SW 1271 (cell line): ENCODE results near the gene PCBP2.
"Not testable (repeated sequence)": the region's sequence is repeated elsewhere in the genome, so short reads cannot be mapped to it uniquely, and the experiment has no call there.

ENCODE experiments used
- DNase-seq, 2 experiments: peaks; one replicate each; lab custom pipeline; 2025; lab: John Stamatoyannopoulos, UW

PCBP2 gene

DNA sequence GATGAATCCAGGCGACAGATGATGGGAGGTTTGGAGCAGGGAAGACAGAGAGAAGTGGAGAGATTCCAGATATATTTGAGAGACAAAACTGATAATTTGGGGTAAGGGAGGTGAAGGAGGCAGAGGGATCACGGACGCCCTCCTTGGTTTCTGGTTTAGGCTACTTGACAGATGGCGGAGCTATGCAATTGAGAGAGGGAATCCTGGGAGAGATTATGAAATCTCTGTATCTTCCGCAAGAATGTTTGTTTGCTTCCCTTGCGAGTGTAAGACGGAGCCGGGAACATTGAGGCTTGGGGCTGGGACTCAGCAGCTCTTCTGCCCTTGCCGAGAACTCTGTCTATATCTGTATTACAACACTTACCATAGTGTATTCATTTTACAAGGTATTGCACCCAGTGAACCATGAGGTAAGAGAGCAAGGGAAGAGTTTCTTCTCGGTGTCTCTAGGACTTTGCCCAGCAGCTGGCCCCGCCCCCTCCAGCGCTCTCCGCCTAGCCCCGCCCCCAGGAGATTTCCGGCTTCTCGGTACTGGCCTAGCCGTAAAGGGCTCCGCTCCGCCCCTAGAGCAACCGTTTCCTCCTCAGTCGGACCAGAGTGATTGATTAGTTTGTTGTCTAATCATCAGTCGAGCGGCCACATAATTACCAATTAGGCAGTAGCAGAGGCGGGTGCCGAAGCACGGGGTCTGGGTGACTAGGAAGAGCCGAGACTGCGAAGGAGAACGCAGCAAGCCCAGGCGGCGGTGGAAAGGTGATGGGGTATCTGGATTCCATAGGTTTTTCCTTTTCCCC is 10.7 kb upstream of the PCBP2 start, which contains the start of gene PRR13:
Gene PRR13, plus strand, starts transcription at position 695 of the 794 bp plus-strand sequence. CDS start 981 bp downstream, outside the sequence.
- peak; percentile 98 to 99 for DNase-seq

DNA sequence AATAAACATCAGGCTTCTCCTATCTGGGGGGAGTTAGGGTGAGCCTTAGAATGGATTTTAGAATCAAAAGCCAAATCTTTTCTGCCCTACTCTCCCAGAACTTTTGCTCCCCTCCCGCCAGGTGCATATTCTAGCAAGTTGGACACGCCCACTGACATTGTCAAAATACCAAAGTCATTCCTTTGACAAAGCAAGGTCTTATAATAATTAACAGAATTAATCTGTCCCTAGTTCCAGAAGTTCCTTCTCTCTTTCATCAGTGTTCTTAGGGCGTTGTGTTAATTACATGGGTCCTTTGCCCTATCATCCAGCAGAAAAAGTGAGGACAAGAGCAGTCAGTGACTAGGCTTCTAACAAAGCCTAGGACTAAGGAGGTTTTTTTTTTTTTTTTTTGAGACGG is 7.9 kb upstream of the PCBP2 start:
- DNase-seq = no peak

DNA sequence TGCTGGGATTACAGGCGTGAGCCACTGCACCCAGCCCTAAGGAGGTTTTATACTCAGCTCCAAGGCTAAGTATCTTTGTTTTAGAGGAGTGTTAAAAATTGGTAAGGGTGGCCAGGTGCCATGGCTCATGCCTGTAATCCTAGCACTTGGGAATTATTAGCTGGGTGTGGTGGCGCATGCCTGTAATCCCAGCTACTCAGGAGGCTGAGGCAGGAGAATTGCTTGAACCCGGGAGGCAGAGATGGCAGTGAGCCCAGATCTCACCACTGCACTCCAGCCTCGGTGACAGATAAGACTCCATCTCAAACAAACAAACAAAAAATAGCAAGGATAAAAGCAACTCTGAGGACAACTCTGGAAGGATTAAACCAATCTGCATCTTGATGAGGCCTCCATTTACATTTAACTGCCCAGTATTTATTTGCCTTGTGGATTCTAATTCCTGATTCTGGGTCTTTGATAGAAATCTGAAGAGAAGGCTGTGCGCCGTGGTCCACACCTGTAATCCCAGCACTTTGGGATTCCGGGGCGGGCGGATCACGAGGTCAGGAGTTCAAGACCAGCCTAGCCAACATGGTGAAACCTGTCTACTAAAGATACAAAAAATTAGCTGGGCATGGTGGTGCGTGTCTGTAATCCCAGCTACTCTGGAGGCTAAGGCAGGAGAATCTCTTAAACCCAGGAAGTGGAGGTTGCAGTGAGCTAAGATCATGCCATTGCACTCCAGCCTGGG is 7.1 kb upstream of the PCBP2 start:
- not testable (repeated sequence) for DNase-seq

DNA sequence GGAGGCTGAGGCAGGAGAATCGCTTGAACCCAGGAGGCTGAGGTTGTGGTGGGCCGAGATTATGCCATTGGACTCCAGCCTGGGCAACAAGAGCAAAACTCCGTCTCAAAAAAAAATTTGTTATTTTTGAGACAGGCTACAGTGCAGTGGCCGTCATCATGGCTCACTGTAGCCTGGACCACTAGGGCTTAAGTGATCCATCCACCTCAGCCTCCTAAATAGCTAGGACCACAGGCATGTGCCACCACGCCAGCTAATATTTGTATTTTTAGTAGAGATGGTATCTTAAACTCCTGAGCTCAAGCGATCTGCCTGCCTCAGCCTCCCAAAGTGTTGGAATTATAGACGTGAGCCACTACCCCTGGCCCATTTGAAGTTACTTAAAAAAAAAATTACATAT is 966 bp upstream of the PCBP2 start:
- no peak for DNase-seq

DNA sequence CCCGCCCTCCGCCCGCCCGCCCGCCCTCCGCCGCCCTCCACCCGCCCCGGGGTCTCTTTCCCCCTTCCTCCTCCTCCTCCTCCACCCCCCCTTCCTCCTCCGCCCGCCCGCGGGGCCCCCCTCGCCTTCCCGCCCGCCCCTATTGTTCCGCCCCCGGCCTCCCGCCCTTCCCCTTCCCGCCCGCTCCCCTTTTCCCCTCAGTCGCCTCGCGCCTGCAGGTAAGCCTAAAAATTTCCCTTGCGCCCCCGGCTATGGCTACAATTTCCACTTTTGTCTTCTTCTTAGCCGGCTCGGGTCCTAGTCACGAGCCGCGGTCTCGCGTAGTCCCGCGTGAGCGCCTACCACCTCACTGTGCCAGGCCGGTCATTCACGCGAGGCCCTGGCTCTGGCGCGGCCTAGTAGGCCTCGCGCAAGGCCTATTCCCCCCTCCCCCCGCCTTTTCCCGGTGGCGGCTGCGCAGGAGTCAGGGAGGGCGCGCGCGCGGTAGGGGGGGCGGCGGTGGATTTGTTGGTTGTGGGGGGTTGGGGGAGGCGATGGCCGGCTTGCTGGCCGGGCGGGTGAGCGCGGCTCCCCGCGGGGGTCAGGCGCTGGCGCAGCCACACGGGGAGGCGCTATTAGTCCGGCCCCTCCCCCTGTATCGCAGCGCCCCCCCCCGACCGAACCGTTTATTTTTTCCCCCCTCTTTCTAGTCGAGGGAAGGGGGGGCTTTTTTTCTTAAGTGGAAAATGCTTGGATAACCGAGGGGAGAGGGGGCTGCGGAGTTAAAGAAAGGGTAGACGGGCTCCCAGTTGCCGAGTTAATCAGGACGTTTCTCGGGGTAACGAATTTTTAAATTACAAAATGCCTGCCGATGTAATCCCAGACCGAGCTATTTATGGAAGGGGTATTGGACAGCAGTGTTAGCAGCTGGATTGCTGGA is 516 bp downstream of the PCBP2 start:
- peak; percentile 45 to 69 for DNase-seq

DNA sequence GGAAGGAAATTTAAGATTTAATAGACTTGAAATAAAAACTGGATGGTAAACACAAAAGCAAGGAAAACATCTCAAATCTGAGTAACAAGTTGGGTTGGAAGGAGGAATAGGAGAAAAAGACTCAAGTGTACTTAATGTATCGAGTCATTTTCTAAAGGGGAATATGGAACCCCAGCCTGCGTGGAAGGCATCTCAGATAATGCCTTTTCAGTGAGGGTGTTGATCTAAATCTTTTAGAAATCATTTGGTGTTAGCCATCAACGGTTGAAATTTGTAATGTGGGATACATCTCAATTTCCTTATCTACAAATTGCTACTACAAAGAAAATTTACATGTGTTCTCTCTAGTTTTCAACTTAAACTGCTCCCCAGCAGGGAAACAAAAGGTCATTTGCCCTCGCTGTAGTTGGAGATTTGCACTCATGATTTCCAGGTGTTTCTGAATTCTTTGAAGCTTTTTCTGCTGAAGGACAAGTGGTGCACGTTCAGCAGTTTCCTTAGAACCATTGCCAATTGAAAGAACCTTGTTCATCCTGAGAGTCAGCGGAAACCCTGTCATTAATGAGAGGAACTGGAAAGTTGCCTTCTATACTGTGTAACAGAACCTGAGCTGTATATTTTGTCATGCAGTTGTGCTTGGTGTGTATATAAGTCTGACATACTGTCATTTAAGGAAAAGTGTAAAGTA is 2.2 kb downstream of the PCBP2 start:
- DNase-seq = no peak

DNA sequence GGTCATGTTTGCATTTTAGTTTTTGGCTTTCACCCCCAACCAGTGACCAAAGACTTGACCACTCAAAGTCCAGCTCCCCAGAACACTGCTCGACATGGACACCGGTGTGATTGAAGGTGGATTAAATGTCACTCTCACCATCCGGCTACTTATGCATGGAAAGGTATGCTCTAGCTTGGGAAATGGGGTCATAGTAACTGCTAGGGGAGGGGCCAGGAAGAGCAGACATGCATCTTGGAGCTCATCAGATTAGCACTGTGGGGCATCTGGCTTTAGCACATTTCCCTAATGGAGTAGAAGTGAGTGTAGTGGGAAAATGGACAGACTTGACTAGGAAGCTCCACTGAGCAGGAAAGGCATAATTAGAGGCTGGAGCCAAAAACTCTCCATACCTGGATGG is 2.8 kb downstream of the PCBP2 start:
- DNase-seq = no peak

DNA sequence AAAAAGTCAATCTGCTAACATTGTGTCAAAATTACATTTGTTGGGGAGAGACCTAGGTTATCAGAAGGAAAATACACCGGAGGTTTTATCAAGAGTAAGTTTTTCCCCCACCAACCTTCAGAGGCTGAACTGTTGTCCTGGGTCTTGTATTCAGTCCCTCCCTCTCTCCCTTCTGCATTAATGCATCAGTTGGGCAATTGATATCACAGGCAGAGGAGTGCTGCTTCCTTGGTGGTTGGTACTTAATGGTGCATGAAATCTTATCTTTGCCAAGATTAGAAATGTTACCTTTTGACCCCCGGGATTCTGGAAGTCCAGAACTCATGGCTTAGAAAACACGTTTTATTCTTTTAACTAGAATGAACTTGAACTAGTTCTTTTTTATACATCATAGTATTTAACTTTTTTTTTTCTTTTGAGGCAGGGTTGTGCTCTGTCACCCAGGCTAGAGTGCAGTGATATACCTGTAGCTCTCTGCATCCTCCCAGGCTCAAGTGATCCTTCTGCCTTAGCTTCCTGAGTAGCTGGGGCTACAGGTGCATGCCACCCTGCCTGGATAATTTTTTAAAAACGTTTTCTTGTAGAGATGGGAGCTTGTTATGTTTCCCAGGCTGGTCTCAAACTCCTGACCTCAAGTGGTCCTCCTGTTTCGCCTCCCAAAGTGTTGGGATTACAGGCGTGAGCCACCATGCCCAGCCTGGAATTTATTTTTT is 4.9 kb downstream of the PCBP2 start:
- no peak for DNase-seq

DNA sequence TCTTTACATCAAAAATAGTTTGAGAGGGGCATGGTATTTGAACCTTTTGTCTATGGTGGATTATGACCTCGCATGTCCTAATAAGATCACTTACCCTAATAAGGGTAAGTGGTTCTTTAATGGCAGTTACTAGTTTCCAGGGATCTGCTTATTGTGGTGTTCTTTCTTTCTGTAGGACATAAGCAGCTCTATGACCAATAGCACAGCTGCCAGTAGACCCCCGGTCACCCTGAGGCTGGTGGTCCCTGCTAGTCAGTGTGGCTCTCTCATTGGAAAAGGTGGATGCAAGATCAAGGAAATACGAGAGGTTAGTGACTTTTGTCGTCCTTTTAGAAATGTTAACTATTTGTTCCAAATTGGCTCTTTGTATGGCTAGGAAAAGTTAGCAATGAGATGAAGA is 7.2 kb downstream of the PCBP2 start:
- no peak for DNase-seq

DNA sequence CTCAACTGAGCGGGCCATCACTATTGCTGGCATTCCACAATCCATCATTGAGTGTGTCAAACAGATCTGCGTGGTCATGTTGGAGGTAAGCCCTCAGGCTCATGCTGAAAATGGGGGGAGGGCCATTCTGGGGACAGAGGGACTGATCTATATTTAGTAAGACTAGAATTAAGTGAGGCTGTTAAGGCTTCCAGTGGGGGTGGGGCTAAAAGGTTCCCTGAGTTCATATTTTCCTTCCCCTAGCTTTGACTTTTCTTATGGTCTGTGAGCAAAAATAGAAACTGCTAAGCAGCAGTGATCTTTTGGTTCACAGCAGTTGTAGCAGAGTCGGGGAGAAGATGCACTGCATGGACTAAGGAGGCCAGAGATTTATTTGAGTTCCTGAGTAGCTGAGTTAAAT is 9.2 kb downstream of the PCBP2 start:
- DNase-seq = no peak

DNA sequence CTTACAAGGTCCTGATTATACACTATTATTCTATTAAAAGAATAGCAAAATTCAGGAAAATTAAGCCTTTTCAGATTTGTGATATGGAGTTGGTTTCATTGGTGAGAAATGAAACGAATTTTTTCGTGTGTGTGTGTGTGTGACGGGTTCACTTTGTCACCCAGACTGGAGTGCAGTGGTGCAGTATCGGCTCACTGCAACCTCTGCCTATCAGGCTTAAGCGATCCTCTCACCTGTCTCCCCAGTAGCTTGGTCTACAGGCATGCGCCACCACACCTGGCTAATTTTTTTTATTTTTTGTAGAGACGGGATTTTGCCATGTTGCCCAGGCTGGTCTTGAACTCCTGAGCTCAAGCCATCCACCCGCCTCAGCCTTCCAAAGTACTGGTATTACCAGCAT is 9.7 kb downstream of the PCBP2 start:
- no peak for DNase-seq

DNA sequence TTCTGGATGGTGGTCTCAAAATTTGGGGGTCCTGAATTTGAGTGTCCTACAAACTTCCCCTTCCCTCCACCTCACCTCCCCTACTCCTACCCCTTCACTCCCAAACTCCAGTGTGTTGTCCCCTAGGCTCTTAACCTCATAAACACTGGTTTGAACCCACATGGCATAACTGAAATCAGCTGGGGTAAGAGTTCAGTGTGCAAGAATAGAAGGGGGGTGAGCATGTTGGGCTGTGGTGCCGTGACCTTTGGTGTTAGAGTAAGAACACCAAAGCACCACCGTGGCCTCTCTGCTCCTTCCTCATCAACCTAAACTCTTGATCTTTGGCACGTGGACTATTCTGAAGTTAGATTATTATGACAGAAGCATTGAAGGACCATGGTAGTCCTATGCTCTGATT is 11.0 kb downstream of the PCBP2 start:
- DNase-seq = no peak

DNA sequence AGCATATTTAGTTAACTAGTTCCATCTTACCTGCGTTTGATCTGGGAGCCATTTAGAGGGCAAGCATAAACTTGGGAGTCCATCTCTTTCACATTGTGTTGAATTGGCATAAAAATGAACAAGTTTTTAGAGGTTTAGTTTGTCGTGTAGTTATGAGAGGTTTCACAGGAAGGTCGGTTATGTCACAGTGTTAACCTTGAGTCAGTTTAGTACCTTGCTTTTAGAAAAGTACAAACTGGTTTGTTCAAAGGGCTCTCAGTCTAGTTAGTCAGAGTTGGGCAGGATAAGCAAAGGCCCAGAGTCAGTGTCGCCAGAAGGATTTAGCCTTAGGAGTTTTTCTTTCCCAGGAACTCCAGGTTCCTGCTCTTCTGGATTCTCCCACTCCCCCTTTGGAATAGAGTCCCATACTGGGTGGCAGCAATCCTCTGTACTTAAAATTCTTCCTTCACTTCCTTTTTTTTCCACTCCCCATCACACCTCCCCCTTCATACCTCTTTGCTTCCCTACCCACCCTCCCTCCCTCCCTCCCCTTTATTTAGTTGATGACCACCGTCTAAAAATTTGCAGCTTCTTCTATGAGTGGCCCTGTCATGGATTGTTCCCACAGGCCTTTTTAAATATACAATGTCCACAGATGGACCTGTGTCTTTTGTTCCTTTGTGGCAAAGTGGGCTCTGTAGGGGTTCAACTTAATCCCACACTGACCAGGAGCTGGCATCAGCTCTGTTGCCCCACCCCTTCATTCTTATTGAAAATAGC is 12.1 kb downstream of the PCBP2 start:
- no peak for DNase-seq

DNA sequence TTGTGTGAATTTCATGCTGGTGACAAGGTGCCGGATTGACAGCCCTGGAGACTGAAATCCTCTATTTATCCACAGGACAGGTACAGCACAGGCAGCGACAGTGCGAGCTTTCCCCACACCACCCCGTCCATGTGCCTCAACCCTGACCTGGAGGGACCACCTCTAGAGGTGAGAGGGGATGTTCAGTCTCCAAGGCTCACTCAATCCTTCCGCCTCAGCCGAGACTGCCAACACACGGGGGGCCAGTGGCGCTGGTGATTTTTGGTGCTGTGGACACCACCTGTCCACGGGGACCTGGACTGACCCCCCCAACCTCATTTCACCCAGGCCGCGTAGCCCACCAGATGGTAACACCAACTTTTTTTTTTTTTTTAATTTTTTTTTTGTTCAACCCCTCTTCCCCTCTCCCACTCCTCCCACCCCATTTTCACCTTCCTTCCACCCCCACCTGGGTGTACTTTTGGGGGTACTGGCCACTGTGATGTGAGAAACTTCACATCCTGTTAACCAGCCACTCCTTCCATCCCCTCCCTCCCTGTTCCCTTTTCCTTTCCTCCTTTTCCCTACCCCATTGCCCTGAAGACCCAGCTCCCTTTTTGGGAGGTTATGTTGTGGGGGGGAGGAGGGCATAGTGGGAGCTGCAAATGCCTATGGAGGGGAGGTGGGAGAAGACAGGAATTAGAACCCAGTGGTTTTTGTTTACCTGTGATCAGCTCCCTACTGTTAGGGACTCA is 12.9 kb downstream of the PCBP2 start:
- DNase-seq = no peak

DNA sequence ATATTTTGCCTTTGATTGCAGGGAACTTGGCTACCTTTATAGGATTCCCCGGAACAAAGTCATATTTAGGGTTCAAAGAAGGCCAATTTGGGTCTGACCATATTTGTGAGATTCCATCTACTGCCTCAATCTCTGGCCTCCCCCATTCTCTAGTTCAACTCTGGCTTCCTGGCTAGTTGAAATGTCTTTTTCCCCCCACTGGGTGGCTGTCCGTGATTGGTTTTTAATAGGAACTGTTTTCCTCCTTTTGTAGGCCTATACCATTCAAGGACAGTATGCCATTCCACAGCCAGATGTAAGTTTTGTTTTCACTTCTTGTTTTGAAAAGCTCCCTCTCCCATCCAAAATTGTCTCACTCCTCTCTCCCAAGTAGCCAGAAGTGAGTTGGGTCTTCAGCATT is 13.8 kb downstream of the PCBP2 start:
- DNase-seq = no peak

DNA sequence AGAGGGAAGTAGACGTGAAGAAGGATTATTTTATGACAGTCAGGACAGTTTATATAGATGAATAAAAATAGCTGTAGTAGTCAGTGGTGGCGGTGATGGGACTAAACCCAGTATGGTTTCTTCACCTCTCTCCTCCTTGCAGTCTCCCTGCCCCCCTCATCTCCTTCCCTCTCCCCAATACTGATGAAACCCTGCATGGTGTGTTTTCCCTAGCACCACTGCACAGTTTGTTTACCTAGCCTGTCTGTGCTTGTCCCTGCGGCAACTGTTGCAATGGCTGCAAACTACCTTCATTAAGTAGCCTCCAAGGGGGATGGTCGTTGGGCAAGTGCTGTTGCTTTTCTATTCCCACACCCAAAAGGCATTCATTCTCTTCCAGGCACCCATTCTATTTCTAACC is 14.7 kb downstream of the PCBP2 start:
- DNase-seq = no peak

DNA sequence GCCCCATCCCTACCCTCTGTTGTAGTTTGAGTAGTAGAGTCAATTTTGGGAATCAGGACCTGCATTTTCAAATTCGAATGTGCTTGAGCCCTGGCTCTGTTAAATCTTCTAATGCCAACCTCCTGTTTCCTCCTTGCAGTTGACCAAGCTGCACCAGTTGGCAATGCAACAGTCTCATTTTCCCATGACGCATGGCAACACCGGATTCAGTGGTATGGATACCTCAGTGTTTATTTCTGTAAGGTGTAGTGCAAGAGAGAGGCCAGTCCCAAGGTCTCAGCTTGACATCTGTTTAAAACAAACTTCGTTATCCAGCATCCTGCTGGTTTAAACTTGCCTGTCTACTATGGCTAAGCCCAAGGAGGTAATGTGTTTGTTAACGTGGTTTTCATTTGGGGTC is 15.2 kb downstream of the PCBP2 start:
- DNase-seq = no peak

DNA sequence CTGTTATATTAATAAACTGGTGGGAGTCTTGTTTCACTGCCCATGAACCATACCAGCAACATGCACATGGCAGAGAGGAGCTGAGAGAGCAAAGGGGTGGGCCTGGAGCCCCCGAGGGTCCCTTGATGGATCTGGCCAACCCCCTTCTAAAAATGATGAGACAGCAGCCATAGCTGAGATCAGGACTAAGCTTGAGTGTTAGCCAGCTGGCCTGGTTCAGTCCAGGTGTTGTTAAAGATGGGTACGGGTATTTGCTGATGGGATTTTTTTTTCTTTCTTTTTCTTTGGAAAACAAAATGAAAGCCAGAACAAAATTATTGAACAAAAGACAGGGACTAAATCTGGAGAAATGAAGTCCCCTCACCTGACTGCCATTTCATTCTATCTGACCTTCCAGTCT is 16.0 kb downstream of the PCBP2 start:
- DNase-seq = no peak

DNA sequence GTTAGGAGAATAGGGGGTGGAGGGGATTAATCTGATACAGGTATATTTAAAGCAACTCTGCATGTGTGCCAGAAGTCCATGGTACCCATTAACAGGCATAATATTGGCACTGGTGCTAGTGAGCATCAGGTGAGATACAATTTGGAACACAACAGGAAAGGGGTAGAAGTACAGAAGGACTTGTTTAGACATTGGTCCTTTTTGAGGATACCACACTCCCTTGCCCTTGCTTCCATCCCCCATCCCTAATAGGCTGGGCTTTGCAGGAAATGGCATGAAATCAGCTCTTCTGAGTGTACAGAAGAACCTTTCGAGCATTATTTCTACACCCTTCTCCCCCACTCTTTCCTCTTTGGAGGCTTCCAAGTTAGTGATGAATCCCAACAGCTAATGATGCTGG is 16.4 kb downstream of the PCBP2 start:
- DNase-seq = no peak
